ENCODE measurements around the gene CD96. TPM values are rescaled to one million over a fixed set of nuclear protein-coding genes. Genes with fewer than 3 reads are reported as not detected.

CD96 gene
- total RNA-seq, 2 donors from 2014 or later, result not detected

DNA sequence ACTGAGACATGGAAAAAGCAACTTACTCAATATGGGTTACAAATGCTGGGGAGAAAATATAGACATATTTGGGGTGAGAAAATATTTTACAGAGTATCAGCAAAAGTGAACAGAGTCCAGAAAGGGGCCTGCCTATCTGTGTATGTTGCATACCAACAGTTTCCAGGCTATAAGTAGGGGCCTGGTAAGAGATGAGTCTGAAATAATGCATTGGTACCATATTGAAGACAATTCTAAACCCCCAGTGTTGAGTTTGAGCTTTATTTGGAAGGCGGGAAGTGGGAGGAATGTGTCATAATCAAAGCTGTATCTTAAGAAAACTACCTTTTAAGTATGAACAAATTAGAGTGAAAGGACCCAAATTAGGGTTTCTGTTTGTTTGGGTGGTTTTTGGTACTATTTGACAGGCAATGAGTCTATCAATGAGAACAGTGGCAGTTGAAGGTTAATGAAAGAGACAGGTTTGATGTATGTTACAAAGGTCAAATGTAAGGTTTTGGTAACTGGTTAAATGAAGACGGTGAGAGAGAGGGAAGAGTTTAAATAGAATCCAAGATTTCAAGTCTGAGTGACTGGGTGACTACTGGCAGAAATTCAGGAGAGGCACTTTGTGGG is 159.4 kb downstream of the CD96 start:
- H3K27me3 Mint-ChIP-seq (ENCODE audit: insufficient read depth), result peaks cover 6% of the 10 kb centered on the region
- WGBS, 2 experiments (ENCODE audit: insufficient coverage in 1 of 2, insufficient read length in 1 of 2), result 90 to 94% methylated on average over 2 of the region's 2 CpGs
- H3K4me3 ChIP-seq (ENCODE audit: low read length), result no peak overlapping the region

More for the DNA sequence above, 159.4 kb downstream of the CD96 start:
- H3K4me1 Mint-ChIP-seq, result peaks cover 25% of the 10 kb centered on the region
- TF ChIP-seq, protein P1, sequence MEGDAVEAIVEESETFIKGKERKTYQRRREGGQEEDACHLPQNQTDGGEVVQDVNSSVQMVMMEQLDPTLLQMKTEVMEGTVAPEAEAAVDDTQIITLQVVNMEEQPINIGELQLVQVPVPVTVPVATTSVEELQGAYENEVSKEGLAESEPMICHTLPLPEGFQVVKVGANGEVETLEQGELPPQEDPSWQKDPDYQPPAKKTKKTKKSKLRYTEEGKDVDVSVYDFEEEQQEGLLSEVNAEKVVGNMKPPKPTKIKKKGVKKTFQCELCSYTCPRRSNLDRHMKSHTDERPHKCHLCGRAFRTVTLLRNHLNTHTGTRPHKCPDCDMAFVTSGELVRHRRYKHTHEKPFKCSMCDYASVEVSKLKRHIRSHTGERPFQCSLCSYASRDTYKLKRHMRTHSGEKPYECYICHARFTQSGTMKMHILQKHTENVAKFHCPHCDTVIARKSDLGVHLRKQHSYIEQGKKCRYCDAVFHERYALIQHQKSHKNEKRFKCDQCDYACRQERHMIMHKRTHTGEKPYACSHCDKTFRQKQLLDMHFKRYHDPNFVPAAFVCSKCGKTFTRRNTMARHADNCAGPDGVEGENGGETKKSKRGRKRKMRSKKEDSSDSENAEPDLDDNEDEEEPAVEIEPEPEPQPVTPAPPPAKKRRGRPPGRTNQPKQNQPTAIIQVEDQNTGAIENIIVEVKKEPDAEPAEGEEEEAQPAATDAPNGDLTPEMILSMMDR (conservative IDR thresholded peaks at IDR 0.05), result no peak
- no peak overlapping the region for H3K27ac ChIP-seq (ENCODE audit: low read depth, low read length)
- no peak overlapping the region for H3K27ac Mint-ChIP-seq
- H3K36me3 Mint-ChIP-seq (ENCODE audit: low read depth), result no peaks in the 10 kb centered on the region
- no peak overlapping the region for H3K9ac ChIP-seq (ENCODE audit: extremely low read depth, low read length, poor library complexity, severe bottlenecking)
- peaks cover 2% of the 10 kb centered on the region for H3K9me3 Mint-ChIP-seq
- H3K4me3 Mint-ChIP-seq, result no peak overlapping the region
- peaks cover 6% of the 10 kb centered on the region for H3K27me3 ChIP-seq (ENCODE audit: control insufficient read depth, insufficient read depth, low read length, poor library complexity, severe bottlenecking)
- H3K36me3 ChIP-seq (ENCODE audit: control insufficient read depth, insufficient read depth, low read length), result no peaks in the 10 kb centered on the region
- DNase-seq, result no peak
- H3K9me3 ChIP-seq (ENCODE audit: control insufficient read depth, low read length), result no peaks in the 10 kb centered on the region
- peaks cover 2% of the 10 kb centered on the region for H3K4me1 ChIP-seq (ENCODE audit: control insufficient read depth, insufficient read depth, low read length)

Other genes with a start within 250 kb of the CD96 start
- not detected for gene ZBED2, start 53.1 kb downstream of the CD96 start, total RNA-seq
- gene PLCXD2, start 132.5 kb downstream of the CD96 start, total RNA-seq, result 10 to 100 TPM in 1 of 2 donors, 1 to 10 TPM in 1; 7.3 to 12.1 TPM

Measured in endodermal cell (in vitro differentiated cells).